Measurements from ENCODE around the gene SRGAP1. TPM values are rescaled to one million over a fixed set of nuclear protein-coding genes. Genes with fewer than 3 reads are reported as not detected.

The SRGAP1 gene
- total and polyA plus RNA-seq, 2 donors from 2014 or later = 1.8 to 13.5 TPM

DNA sequence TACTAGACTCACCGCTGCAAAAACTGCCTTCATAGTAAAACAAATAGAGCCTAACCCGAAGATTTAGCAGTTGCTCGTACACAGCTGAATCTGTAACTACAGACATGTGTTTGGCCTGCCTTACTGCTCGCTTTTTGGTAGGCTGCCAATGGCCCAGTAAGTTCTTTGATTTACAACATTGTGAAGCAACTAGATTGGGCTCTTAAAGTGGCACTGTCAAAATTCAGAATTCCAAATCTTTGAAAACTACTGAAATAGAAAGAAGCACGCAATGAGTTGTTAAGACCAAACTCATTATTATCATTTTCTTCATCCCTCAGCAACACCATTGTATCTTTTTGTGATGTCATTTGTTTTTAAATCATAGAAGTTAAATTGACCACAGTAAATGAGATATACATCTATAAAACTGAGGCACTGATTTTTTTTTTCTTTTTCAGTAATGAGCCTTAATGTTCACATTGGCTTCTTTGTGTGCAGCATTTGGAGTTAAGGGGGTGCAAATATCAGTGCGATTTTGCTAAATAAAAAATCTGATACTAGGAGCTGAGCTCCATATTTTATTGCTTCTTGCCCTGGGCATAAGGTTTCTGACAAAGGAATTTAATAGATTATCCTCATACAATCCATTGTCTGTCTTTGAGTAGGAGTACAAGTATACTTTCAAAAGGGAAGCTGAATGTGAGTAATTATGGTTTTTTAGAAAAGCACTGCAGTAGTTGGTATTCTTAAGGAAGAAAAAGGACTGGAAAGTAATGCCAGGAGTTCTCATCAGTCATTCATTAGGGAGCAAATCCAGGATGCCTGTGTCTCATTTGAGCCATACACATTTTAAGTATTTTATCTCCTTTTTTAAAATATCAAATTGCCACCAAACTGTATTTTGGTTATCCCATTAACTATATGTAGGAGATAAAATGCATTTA, 239.0 kb downstream of the SRGAP1 start:
- peaks cover 0 to 14% (median 7%) of the 10 kb centered on the region in 3 donors for H3K4me1 ChIP-seq (ENCODE audit: control insufficient read depth in 2 of 3, insufficient read depth in 2 of 3, low read depth in 1 of 3, low read length in 3 of 3)

DNA sequence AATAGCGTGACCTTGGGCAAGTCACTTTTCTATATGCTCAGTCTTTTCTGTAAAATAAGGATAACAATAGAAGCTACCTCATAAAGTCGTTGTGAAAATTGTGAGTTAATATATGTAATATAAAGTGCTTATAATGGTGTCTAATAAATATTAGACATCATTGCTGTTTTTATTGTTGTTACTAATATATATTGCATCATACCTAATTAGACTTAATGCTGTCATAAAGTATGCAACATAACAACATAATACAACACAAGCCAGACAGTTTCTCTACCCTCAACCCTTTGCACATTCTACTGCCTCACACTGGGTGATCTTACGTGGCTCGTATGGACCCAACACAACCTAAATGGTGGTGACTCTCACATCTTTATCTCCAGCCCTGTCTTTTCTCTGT, 240.7 kb downstream of the SRGAP1 start:
- FAIRE-seq (no peak), DNase-seq (no peak)
- H3K4me1 ChIP-seq (ENCODE audit: control insufficient read depth in 2 of 3, insufficient read depth in 2 of 3, low read depth in 1 of 3, low read length in 3 of 3) = peaks cover 0 to 17% (median 12%) of the 10 kb centered on the region in 3 donors
- H3K27me3 ChIP-seq (ENCODE audit: control insufficient read depth, insufficient read depth, low read length) = no peaks in the 10 kb centered on the region
- no peak overlapping the region for H3K9ac ChIP-seq (ENCODE audit: low read length in 3 of 3)
- no peak overlapping the region for H3K27ac ChIP-seq (ENCODE audit: low read depth in 2 of 2, low read length in 2 of 2)
- TF ChIP-seq, protein P1, sequence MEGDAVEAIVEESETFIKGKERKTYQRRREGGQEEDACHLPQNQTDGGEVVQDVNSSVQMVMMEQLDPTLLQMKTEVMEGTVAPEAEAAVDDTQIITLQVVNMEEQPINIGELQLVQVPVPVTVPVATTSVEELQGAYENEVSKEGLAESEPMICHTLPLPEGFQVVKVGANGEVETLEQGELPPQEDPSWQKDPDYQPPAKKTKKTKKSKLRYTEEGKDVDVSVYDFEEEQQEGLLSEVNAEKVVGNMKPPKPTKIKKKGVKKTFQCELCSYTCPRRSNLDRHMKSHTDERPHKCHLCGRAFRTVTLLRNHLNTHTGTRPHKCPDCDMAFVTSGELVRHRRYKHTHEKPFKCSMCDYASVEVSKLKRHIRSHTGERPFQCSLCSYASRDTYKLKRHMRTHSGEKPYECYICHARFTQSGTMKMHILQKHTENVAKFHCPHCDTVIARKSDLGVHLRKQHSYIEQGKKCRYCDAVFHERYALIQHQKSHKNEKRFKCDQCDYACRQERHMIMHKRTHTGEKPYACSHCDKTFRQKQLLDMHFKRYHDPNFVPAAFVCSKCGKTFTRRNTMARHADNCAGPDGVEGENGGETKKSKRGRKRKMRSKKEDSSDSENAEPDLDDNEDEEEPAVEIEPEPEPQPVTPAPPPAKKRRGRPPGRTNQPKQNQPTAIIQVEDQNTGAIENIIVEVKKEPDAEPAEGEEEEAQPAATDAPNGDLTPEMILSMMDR (IDR thresholded peaks at IDR 0.05; ENCODE audit: borderline replicate concordance, extremely low read depth, insufficient read depth) = no peak
- intact Hi-C loops (cut with DNase I) = no loop called here
- no peaks in the 10 kb centered on the region for H3K36me3 ChIP-seq (ENCODE audit: control insufficient read depth in 2 of 3, insufficient read depth in 3 of 3, low read length in 3 of 3)
- no peak overlapping the region for H3K4me3 ChIP-seq (ENCODE audit: low read length in 3 of 3)
- H3K9me3 ChIP-seq (ENCODE audit: control insufficient read depth in 2 of 3, insufficient read depth in 1 of 3, low read length in 3 of 3) = no peaks in the 10 kb centered on the region

More for the DNA sequence above, 239.0 kb downstream of the SRGAP1 start:
- peak overlapping the region in 1 of 3 donors; percentile 27 for H3K9ac ChIP-seq (ENCODE audit: low read length in 3 of 3)
- peaks cover 0 to 7% (median 0%) of the 10 kb centered on the region in 3 donors for H3K36me3 ChIP-seq (ENCODE audit: control insufficient read depth in 2 of 3, insufficient read depth in 3 of 3, low read length in 3 of 3)
- TF ChIP-seq, protein P1 (IDR thresholded peaks at IDR 0.05; ENCODE audit: borderline replicate concordance, extremely low read depth, insufficient read depth) = no peak
- peak overlapping the region; percentile 24 to 33 for H3K27ac ChIP-seq (ENCODE audit: low read depth in 2 of 2, low read length in 2 of 2)
- peak overlapping the region in 2 of 3 donors; percentile 1 to 2 for H3K4me3 ChIP-seq (ENCODE audit: low read length in 3 of 3)
- no peaks in the 10 kb centered on the region for H3K9me3 ChIP-seq (ENCODE audit: control insufficient read depth in 2 of 3, insufficient read depth in 1 of 3, low read length in 3 of 3)
- peak; percentile 73 for FAIRE-seq
- H3K27me3 ChIP-seq (ENCODE audit: control insufficient read depth, insufficient read depth, low read length) = no peaks in the 10 kb centered on the region
- intact Hi-C loops (cut with DNase I) = no loop called here
- DNase-seq = peak in 3 of 5 donors; percentile 41 to 89 (median 70)

DNA sequence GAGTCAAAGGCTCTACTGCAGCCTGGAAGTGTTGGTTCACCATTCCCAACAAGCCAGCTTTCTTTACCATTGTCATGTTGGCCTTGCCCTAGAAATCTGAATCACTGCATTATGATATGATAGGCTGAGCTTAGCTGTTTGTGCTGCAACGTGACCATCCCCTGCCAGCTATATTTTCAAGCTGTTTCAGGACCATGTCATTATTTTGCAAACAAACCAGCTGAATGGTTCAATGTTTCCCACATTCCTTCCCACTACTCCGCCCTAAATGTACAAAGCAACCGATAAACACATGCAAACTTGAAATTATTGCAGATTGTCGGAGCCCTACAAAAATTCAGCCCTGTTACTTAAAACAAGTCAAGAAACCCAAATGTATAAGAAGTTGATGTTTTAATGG, 241.5 kb downstream of the SRGAP1 start:
- Histone ChIP-seq H3K9ac (ENCODE audit: low read length in 3 of 3) (no peak overlapping the region), H3K9me3 (ENCODE audit: control insufficient read depth in 2 of 3, insufficient read depth in 1 of 3, low read length in 3 of 3) (no peaks in the 10 kb centered on the region), H3K4me3 (ENCODE audit: low read length in 3 of 3) (no peak overlapping the region), H3K36me3 (ENCODE audit: control insufficient read depth in 2 of 3, insufficient read depth in 3 of 3, low read length in 3 of 3) (no peaks in the 10 kb centered on the region), H3K4me1 (ENCODE audit: control insufficient read depth in 2 of 3, insufficient read depth in 2 of 3, low read depth in 1 of 3, low read length in 3 of 3) (peaks cover 0 to 17% (median 12%) of the 10 kb centered on the region in 3 donors), H3K27me3 (ENCODE audit: control insufficient read depth, insufficient read depth, low read length) (no peaks in the 10 kb centered on the region), H3K27ac (ENCODE audit: low read depth in 2 of 2, low read length in 2 of 2) (no peak overlapping the region)
- TF ChIP-seq, protein P1 (IDR thresholded peaks at IDR 0.05; ENCODE audit: borderline replicate concordance, extremely low read depth, insufficient read depth) = no peak
- FAIRE-seq = no peak
- intact Hi-C loops (cut with DNase I) = no loop called here
- no peak for DNase-seq

Measured in kidney (tissue), 14 donors.